ENCODE data around the gene RC3H1. TPM values are rescaled to one million over a fixed set of nuclear protein-coding genes. Genes with fewer than 3 reads are reported as not detected.
A peak's percentile ranks its signal among the peaks of the same experiment; 100 is the strongest.
"Not testable (repeated sequence)": the region's sequence is repeated elsewhere in the genome, so short reads cannot be mapped to it uniquely, and the experiment has no call there.

The RC3H1 gene
- 6.0 TPM for polyA plus RNA-seq

GRCh38 chr1:174022080-174022975, at the start of gene RC3H1:
Gene RC3H1, minus strand, starts transcription at chr1:174022357. Its CDS starts 29,372 bp downstream, at chr1:173992985.
- Mint-ChIP-seq H3K27ac (peak within 1 kb of the TSS; percentile 96 to 99 (median 99)), H3K36me3 (peaks cover under 1% of the 10 kb centered on the region), H3K4me1 (peaks cover 26 to 35% (median 26%) of the 10 kb centered on the region in 3 donors), H3K9me3 (no peaks in the 10 kb centered on the region), H3K27me3 (peaks cover 2% of the 10 kb centered on the region), H3K4me3 (peak within 1 kb of the TSS; percentile 94 to 100 (median 100))

GRCh38 chr1:174070614-174071013, 48.5 kb upstream of the RC3H1 start:
- Mint-ChIP-seq H3K36me3 (no peaks in the 10 kb centered on the region), H3K27me3 (peaks cover 2% of the 10 kb centered on the region), H3K9me3 (no peaks in the 10 kb centered on the region), H3K4me1 (no peaks in the 10 kb centered on the region), H3K27ac (no peak overlapping the region), H3K4me3 (no peak overlapping the region)

GRCh38 chr1:174068000-174068399, 45.8 kb upstream of the RC3H1 start:
- Mint-ChIP-seq H3K27ac (no peak overlapping the region), H3K4me1 (no peaks in the 10 kb centered on the region), H3K27me3 (peaks cover 2% of the 10 kb centered on the region), H3K4me3 (no peak overlapping the region), H3K36me3 (peaks cover 2% of the 10 kb centered on the region), H3K9me3 (no peaks in the 10 kb centered on the region)

GRCh38 chr1:174060090-174060489, 37.9 kb upstream of the RC3H1 start:
- no peak overlapping the region for H3K4me3 Mint-ChIP-seq
- peaks cover 0 to 1% (median 0%) of the 10 kb centered on the region in 3 donors for H3K4me1 Mint-ChIP-seq
- H3K9me3 Mint-ChIP-seq, result no peaks in the 10 kb centered on the region
- H3K36me3 Mint-ChIP-seq, result peaks cover 6% of the 10 kb centered on the region
- no peak overlapping the region for H3K27ac Mint-ChIP-seq
- peaks cover 2% of the 10 kb centered on the region for H3K27me3 Mint-ChIP-seq

- peaks cover 4% of the 10 kb centered on the region for H3K36me3 Mint-ChIP-seq
- H3K4me1 Mint-ChIP-seq, result peaks cover 0 to 1% (median 0%) of the 10 kb centered on the region in 3 donors
- no peak overlapping the region for H3K27ac Mint-ChIP-seq
- no peaks in the 10 kb centered on the region for H3K9me3 Mint-ChIP-seq
- H3K27me3 Mint-ChIP-seq, result peaks cover 2% of the 10 kb centered on the region
- H3K4me3 Mint-ChIP-seq, result no peak overlapping the region
Observed at GRCh38 chr1:174058624-174059023, 36.5 kb upstream of the RC3H1 start.

- H3K27me3 Mint-ChIP-seq, H3K4me1 Mint-ChIP-seq, H3K9me3 Mint-ChIP-seq, H3K4me3 Mint-ChIP-seq, H3K36me3 Mint-ChIP-seq, H3K27ac Mint-ChIP-seq: not testable (repeated sequence)
Observed at GRCh38 chr1:174056609-174057008, 34.5 kb upstream of the RC3H1 start.

- not testable (repeated sequence) for H3K9me3 Mint-ChIP-seq, H3K4me3 Mint-ChIP-seq, H3K36me3 Mint-ChIP-seq, H3K27ac Mint-ChIP-seq, H3K27me3 Mint-ChIP-seq, H3K4me1 Mint-ChIP-seq
Observed at GRCh38 chr1:174055797-174056196, 33.6 kb upstream of the RC3H1 start.

- no peaks in the 10 kb centered on the region for H3K9me3 Mint-ChIP-seq
- no peak overlapping the region for H3K4me3 Mint-ChIP-seq
- H3K27ac Mint-ChIP-seq, result no peak overlapping the region
- peaks cover 0 to 2% (median 0%) of the 10 kb centered on the region in 3 donors for H3K4me1 Mint-ChIP-seq
- H3K27me3 Mint-ChIP-seq, result peaks cover 3% of the 10 kb centered on the region
- peaks cover 4% of the 10 kb centered on the region for H3K36me3 Mint-ChIP-seq
Observed at GRCh38 chr1:174053826-174054225, 31.7 kb upstream of the RC3H1 start.

- H3K9me3 Mint-ChIP-seq, result no peaks in the 10 kb centered on the region
Observed at GRCh38 chr1:174052621-174053020, 30.5 kb upstream of the RC3H1 start.

GRCh38 chr1:174051956-174052355, 29.8 kb upstream of the RC3H1 start:
- H3K27me3 Mint-ChIP-seq, result peaks cover 3% of the 10 kb centered on the region
- peaks cover 0 to 2% (median 0%) of the 10 kb centered on the region in 3 donors for H3K4me1 Mint-ChIP-seq
- H3K4me3 Mint-ChIP-seq, result no peak overlapping the region
- H3K9me3 Mint-ChIP-seq, result no peaks in the 10 kb centered on the region
- H3K36me3 Mint-ChIP-seq, result peaks cover 4% of the 10 kb centered on the region
- no peak overlapping the region for H3K27ac Mint-ChIP-seq

More at GRCh38 chr1:174052621-174053020, 30.5 kb upstream of the RC3H1 start:
- Mint-ChIP-seq H3K27ac (no peak overlapping the region), H3K27me3 (peaks cover 3% of the 10 kb centered on the region), H3K4me1 (peaks cover 0 to 2% (median 0%) of the 10 kb centered on the region in 3 donors), H3K36me3 (peaks cover 4% of the 10 kb centered on the region), H3K4me3 (no peak overlapping the region)

- Mint-ChIP-seq H3K27ac (no peak overlapping the region), H3K36me3 (peaks cover 2% of the 10 kb centered on the region), H3K27me3 (peaks cover 3% of the 10 kb centered on the region), H3K4me3 (no peak overlapping the region), H3K9me3 (no peaks in the 10 kb centered on the region), H3K4me1 (peaks cover 0 to 2% (median 2%) of the 10 kb centered on the region in 3 donors)
Observed at GRCh38 chr1:174049514-174049913, 27.4 kb upstream of the RC3H1 start.

GRCh38 chr1:174044418-174045222, 22.5 kb upstream of the RC3H1 start:
- Mint-ChIP-seq H3K27me3 (no peaks in the 10 kb centered on the region), H3K36me3 (peaks cover 2% of the 10 kb centered on the region), H3K4me3 (no peak overlapping the region), H3K9me3 (no peaks in the 10 kb centered on the region), H3K27ac (peak overlapping the region in 1 of 3 donors; percentile 3), H3K4me1 (peaks cover 0 to 2% (median 0%) of the 10 kb centered on the region in 3 donors)

- H3K4me3 Mint-ChIP-seq, result peak overlapping the region in 1 of 4 donors; percentile 47
- not testable (repeated sequence) for H3K9me3 Mint-ChIP-seq, H3K27me3 Mint-ChIP-seq, H3K36me3 Mint-ChIP-seq, H3K4me1 Mint-ChIP-seq, H3K27ac Mint-ChIP-seq
Observed at GRCh38 chr1:174042509-174042908, 20.4 kb upstream of the RC3H1 start.

- H3K36me3 Mint-ChIP-seq, result no peaks in the 10 kb centered on the region
- no peaks in the 10 kb centered on the region for H3K27me3 Mint-ChIP-seq
- H3K4me1 Mint-ChIP-seq, result peaks cover 0 to 2% (median 0%) of the 10 kb centered on the region in 3 donors
- no peak overlapping the region for H3K4me3 Mint-ChIP-seq
- H3K27ac Mint-ChIP-seq, result no peak overlapping the region
- peaks cover 0 to 2% (median 0%) of the 10 kb centered on the region in 3 donors for H3K9me3 Mint-ChIP-seq
Observed at GRCh38 chr1:174041369-174041768, 19.2 kb upstream of the RC3H1 start.

GRCh38 chr1:174040387-174040786, 18.2 kb upstream of the RC3H1 start:
- Mint-ChIP-seq H3K27ac (no peak overlapping the region), H3K9me3 (peaks cover 0 to 2% (median 0%) of the 10 kb centered on the region in 3 donors), H3K4me1 (peaks cover 0 to 2% (median 0%) of the 10 kb centered on the region in 3 donors), H3K36me3 (no peaks in the 10 kb centered on the region), H3K4me3 (no peak overlapping the region), H3K27me3 (no peaks in the 10 kb centered on the region)

All from IgD-negative memory B cell (primary cell).